OCI-LY7 (cell line): ENCODE measurements around the gene ELK3. TPM values are rescaled to one million over a fixed set of nuclear protein-coding genes. Genes with fewer than 3 reads are reported as not detected.
A peak's percentile ranks its signal among the peaks of the same experiment; 100 is the strongest.

Experiments
- BruUV-seq: library from RNA; stranded (reverse); fragments of 400-500 nt; replicated peaks from 2 replicates; lab custom pipeline; 2021; lab: Mats Ljungman, UMichigan
- CTCF ChIA-PET: fragments of 300-600 bp; sonication (Branson Sonifier 250); formaldehyde crosslinking; loops from one replicate; lab custom pipeline; 2022; ENCODE audit warnings: antibody characterized with exemption; ENCODE audit not compliant: unreplicated experiment; lab: Charles Lee
- POLR2A ChIA-PET: fragments of 300-600 bp; sonication (Branson Sonifier 250); formaldehyde crosslinking; loops from one replicate; lab custom pipeline; 2022; ENCODE audit warnings: antibody characterized with exemption; lab: Charles Lee
- DNase-seq: peaks from one replicate; pipeline ENCODE4 v3.0.0-alpha.2; 2015; ENCODE audit warnings: low spot score
- H2AFZ ChIP-seq: fragments of 200-600 bp; sonication (generic), shearing (Covaris generic); 2 replicates; pipeline ENCODE4 v1.6.1; 2014; ENCODE audit warnings: mild to moderate bottlenecking, antibody characterized with exemption, low read length, moderate library complexity
- H3K27ac ChIP-seq: fragments of 200-600 bp; sonication (generic); 2 replicates; pipeline ENCODE4 v1.5.1; 2014; ENCODE audit warnings: mixed run types, low read depth, mild to moderate bottlenecking, moderate library complexity, low read length, inconsistent platforms; ENCODE audit not compliant: poor library complexity, severe bottlenecking
- H3K36me3 ChIP-seq: fragments of 200-600 bp; sonication (generic); 2 replicates; pipeline ENCODE4 v1.6.1; 2014; ENCODE audit warnings: mild to moderate bottlenecking, antibody characterized with exemption, low read length, moderate library complexity, mixed read lengths; ENCODE audit not compliant: insufficient read depth
- H3K4me1 ChIP-seq: fragments of 200-600 bp; sonication (generic); 2 replicates; pipeline ENCODE4 v1.5.1; 2014; ENCODE audit warnings: mild to moderate bottlenecking, low read length; ENCODE audit not compliant: insufficient read depth, poor library complexity, severe bottlenecking
- H3K4me2 ChIP-seq: fragments of 200-600 bp; sonication (generic); 2 replicates; pipeline ENCODE4 v1.6.1; 2014; ENCODE audit warnings: mild to moderate bottlenecking, low read length
- H3K4me3 ChIP-seq: fragments of 200-600 bp; sonication (generic); 2 replicates; pipeline ENCODE4 v1.5.1; 2014; ENCODE audit warnings: mild to moderate bottlenecking, low read depth, low read length; ENCODE audit not compliant: poor library complexity, severe bottlenecking
- H3K79me2 ChIP-seq: fragments of 200-600 bp; sonication (generic); 2 replicates; pipeline ENCODE4 v1.6.1; 2016; ENCODE audit warnings: low read depth, mild to moderate bottlenecking, low read length, moderate library complexity, mixed read lengths; ENCODE audit not compliant: insufficient read depth
- H3K9me2 ChIP-seq: fragments of 200-600 bp; sonication (generic); 2 replicates; pipeline ENCODE4 v1.6.1; 2016; ENCODE audit warnings: mild to moderate bottlenecking, low read length, mixed read lengths; ENCODE audit not compliant: insufficient read depth
- H3K9me3 ChIP-seq: fragments of 200-600 bp; sonication (generic); 2 replicates; pipeline ENCODE4 v1.6.1; 2014; ENCODE audit warnings: mild to moderate bottlenecking, mixed run types, low read length, mixed read lengths
- H4K20me1 ChIP-seq: fragments of 200-600 bp; sonication (generic); 2 replicates; pipeline ENCODE4 v1.6.1; 2014; ENCODE audit warnings: mild to moderate bottlenecking, antibody characterized with exemption, low read length, moderate library complexity, mixed read lengths; ENCODE audit not compliant: insufficient read depth
- EZH2phosphoT487 ChIP-seq: fragments of 200-600 bp; sonication (generic); IDR thresholded peaks from 2 replicates; pipeline ENCODE4 v1.6.1; 2018; ENCODE audit warnings: low read depth, borderline replicate concordance, mild to moderate bottlenecking, mixed run types, antibody characterized with exemption, low read length, moderate library complexity, mixed read lengths
- intact Hi-C: fragments of 100-400 bp; cut with micrococcal nuclease; formaldehyde crosslinking; loops from one replicate; pipeline ENCODE4 v1.10.0; 2022; ENCODE audit not compliant: unreplicated experiment
- total RNA-seq, 2 experiments: library from RNA; depleted of rRNA in 1 of 2; stranded (reverse); fragments of >200 nt in 1 of 2; shearing (Covaris generic) in 1 of 2; gene quantifications; 2 replicates each; pipeline ENCODE4 v1.2.3, GENCODE V29; 2014 to 2022
- TF ChIP-seq, protein P1 (sequence below): fragments of 200-600 bp; sonication (generic); conservative IDR thresholded peaks from 2 replicates; pipeline ENCODE4 v1.5.1; 2014; ENCODE audit warnings: mild to moderate bottlenecking, antibody characterized with exemption, low read length, moderate library complexity, mixed read lengths

Gene ELK3
- total RNA-seq, 2 experiments from 2014 or later: 1.9 to 4.2 TPM

GRCh38 chr12:96194576-96194889, 358 bp downstream of the ELK3 start:
- H3K36me3 ChIP-seq: no peaks in the 10 kb centered on the region

DNA sequence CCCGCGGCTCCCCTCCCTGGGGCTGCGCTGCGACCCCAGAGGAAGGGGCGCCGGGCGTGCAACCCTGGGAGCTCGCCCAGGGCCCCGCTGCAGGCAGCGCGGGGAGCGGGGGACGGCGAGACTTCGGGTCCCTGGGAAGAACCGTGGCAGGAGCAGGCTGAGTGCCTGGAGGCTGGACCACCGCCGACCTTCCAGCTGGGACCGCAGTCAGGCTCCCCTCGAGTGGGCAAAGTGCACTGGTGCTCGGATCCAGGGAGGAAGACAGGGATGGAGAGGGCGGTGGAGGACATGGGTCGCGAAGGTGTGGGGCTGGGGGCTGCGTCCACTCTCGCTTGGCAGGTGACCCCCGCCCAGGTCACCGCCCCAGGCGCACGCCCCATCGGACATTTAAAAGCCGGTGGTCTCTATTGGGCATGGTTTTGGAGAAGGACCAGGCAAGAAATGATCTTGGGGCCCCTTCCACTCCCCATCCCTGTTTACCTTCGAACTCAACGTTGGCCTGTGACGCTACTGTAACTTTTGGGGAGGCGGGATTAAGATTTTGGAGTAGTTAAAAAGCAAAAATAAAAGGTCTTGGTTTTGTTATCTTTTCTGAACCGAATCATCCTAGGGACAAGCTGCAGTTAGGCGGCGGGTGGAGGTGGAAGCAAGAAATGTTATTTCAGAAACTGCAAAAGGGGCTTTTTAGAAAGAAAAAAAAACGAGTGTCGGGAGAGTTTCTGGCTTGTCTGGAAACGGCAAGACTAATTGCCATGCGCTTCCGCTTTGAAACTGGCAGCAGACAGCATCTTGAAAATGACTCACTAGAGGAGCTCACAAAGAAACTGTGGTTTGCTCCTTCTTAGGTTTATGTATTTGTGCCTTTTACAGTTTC, 1.0 kb downstream of the ELK3 start:
- peaks cover 70% of the 10 kb centered on the region for H3K4me1 ChIP-seq
- peaks cover 7% of the 10 kb centered on the region; the same call in 1 of the 2 replicates for H3K79me2 ChIP-seq
- no TSS peak for BruUV-seq

More at GRCh38 chr12:96194576-96194889, 358 bp downstream of the ELK3 start:
- H3K27ac ChIP-seq: peak overlapping the region; percentile 34
- H3K4me1 ChIP-seq: peaks cover 66% of the 10 kb centered on the region
- no peaks in the 10 kb centered on the region for H3K9me2 ChIP-seq
- H4K20me1 ChIP-seq: no peaks in the 10 kb centered on the region
- H3K4me3 ChIP-seq: peak overlapping the region; percentile 86
- ChIA-PET POLR2A (interaction anchor here (0.8 kb wide), 1 partner anchor 167 kb away, joined by 3 read pairs; no protein-coding TSS in a partner anchor), CTCF (no interaction called here)
- peaks cover 7% of the 10 kb centered on the region; the same call in 1 of the 2 replicates for H3K79me2 ChIP-seq
- H3K9me3 ChIP-seq: no peaks in the 10 kb centered on the region
- DNase-seq: no peak
- peak overlapping the region; percentile 91 for H3K4me2 ChIP-seq
- intact Hi-C loops: loop anchor here (10.0 kb wide), 1 partner anchor 620 kb away; no protein-coding TSS in a partner anchor
- 0 out of 2 replicates have a peak overlapping the region, but pooled peaks have one; percentile 69 for H2AFZ ChIP-seq
- no peak for TF ChIP-seq EZH2phosphoT487
- TF ChIP-seq, protein P1, sequence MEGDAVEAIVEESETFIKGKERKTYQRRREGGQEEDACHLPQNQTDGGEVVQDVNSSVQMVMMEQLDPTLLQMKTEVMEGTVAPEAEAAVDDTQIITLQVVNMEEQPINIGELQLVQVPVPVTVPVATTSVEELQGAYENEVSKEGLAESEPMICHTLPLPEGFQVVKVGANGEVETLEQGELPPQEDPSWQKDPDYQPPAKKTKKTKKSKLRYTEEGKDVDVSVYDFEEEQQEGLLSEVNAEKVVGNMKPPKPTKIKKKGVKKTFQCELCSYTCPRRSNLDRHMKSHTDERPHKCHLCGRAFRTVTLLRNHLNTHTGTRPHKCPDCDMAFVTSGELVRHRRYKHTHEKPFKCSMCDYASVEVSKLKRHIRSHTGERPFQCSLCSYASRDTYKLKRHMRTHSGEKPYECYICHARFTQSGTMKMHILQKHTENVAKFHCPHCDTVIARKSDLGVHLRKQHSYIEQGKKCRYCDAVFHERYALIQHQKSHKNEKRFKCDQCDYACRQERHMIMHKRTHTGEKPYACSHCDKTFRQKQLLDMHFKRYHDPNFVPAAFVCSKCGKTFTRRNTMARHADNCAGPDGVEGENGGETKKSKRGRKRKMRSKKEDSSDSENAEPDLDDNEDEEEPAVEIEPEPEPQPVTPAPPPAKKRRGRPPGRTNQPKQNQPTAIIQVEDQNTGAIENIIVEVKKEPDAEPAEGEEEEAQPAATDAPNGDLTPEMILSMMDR: no peak
- no TSS peak for BruUV-seq

More for the DNA sequence above, 1.0 kb downstream of the ELK3 start:
- ChIA-PET CTCF (no interaction called here), POLR2A (interaction anchor here (0.6 to 1.2 kb wide), 4 partner anchors 13 to 261 kb away, joined by 3 read pairs; no protein-coding TSS in a partner anchor)
- Histone ChIP-seq H3K27ac (peak overlapping the region; percentile 46), H3K9me3 (no peaks in the 10 kb centered on the region), H3K9me2 (no peaks in the 10 kb centered on the region), H3K4me2 (peak overlapping the region; percentile 99), H3K36me3 (no peaks in the 10 kb centered on the region), H2AFZ (peak overlapping the region; percentile 31; the same call in 1 of the 2 replicates), H4K20me1 (no peaks in the 10 kb centered on the region), H3K4me3 (peak overlapping the region; percentile 70)
- DNase-seq: peak; percentile 84
- TF ChIP-seq, protein P1: no peak
- no peak for TF ChIP-seq EZH2phosphoT487
- intact Hi-C loops: loop anchor here (5.0 to 10.0 kb wide), 2 partner anchors 620 to 1193 kb away; partner anchors contain the start of gene NDUFA12
